ACHN (cell line): Measurements from ENCODE around the gene ALS2.

Source experiments
- DNase-seq: peaks from one replicate; pipeline ENCODE4 v3.0.0-alpha.2; 2015
- in situ Hi-C: cut with HindIII; loops from 2 replicates; pipeline ENCODE4 v1.10.0; 2017; ENCODE audit warnings: low sequenced_read_pairs, low pct_ligation_motif_present, low pct_unique_long_range_greater_than_20kb

The ALS2 gene

DNA sequence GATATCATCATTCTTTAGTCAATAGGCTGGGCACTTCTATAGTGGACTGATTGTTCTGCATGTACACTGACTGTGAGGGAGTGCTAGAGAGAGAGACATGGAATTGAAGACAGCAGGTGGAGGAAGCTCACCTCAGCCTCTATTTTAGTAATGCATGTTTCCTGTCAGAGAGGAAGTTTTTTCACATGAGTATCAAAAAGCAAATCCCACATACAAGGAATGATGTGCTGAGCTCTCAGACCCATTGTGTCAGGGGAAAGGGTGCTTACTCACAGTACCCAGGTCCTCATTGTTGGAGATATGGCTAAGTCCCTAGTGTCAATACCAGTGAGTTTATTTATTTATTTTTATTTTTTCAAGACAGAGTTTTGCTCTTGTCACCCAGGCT lies 15.7 kb upstream of the ALS2 start:
- DNase-seq: no peak
- in situ Hi-C loops: no loop called here

- peak; percentile 80 for DNase-seq
- in situ Hi-C loops: no loop called here
These were observed 15.1 kb upstream of the ALS2 start for GRCh38 chr2:201795607-201796477.

DNA sequence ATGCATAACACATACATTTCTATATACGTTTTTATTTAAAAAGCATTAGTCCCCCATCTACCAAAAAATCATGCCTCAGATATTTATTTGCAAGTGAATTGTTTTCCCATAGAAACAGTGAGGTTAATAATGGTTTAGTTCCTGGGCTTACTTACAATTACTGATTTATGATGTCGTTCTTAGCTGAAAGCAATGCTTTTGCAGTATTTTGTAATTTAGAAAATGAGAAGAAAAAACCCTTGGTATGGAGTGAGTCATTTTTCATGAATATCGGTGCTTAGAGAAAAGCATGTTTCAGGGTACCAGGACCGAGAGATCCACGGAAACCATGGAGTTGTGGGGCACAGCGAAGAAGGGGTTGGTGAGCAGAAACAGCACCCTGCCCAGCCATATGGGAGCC lies 13.6 kb upstream of the ALS2 start:
- DNase-seq: no peak
- in situ Hi-C loops: no loop called here

- no peak for DNase-seq
These were observed 12.9 kb upstream of the ALS2 start for GRCh38 chr2:201793631-201794030.

DNA sequence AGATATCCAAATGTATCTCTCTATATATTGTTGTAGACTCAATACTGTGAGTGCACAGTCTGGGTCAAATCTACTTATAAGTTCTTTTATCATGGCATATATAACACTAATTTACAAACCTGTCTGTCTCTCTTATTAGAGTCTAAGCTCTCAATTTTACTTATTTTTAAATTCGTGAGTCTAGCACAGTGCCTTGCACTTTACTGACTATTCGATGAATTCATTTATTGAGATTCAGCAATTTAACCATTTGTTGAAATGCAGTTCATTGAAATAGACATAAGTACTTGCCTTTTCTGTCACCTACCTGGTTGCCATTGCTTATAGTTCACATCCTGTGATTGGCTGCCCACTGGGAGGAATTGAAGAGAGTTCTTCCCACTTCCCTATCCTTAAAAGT lies 10.3 kb upstream of the ALS2 start:
- DNase-seq: no peak
- in situ Hi-C loops: no loop called here

More at GRCh38 chr2:201793631-201794030, 12.9 kb upstream of the ALS2 start:
- in situ Hi-C loops: no loop called here

- DNase-seq: no peak
- in situ Hi-C loops: no loop called here
These were observed 9.6 kb upstream of the ALS2 start for GRCh38 chr2:201790291-201790690.

DNA sequence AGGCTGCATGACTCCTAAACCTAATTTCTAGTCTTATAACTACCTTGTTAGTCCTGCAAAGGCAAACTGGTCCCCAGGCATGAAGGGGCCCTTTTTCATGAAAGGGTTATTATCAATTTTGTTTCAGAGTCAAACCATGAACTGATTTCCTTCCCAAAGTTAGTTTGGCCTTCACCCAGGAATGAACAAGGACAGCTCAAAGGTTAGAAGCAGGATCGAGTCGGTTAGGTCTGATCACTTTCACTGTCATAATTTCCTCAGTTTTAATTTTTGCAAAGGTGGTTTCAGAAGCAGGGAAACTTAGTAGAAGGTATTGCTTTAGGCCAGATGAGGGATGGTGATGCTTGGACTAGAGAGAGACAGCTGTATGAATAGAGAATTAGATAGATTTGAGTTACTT lies 8.7 kb upstream of the ALS2 start:
- in situ Hi-C loops: no loop called here

GRCh38 chr2:201788371-201788770 lies 7.6 kb upstream of the ALS2 start:
- DNase-seq: no peak
- in situ Hi-C loops: no loop called here

More for the DNA sequence above, 8.7 kb upstream of the ALS2 start:
- no peak for DNase-seq

DNA sequence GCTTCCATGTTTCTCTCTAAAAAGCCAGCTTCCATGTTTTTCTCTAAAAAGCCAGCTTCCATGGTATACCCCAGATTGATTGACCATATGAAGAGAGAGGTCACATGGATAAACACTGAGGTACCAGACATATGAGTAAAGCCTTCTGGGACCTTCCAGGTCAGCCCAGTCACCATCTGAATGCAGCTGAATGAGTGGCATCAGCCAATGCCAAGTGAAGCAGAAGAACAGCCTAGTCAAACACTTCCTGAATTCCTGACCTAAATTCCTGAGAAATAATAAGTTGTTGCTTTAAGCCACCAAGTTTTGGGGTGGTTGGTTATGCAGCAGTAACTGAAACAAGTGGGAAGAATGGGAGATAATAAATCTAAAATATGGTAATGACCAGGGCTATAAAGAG lies 5.7 kb upstream of the ALS2 start:
- peak; percentile 23 for DNase-seq

DNA sequence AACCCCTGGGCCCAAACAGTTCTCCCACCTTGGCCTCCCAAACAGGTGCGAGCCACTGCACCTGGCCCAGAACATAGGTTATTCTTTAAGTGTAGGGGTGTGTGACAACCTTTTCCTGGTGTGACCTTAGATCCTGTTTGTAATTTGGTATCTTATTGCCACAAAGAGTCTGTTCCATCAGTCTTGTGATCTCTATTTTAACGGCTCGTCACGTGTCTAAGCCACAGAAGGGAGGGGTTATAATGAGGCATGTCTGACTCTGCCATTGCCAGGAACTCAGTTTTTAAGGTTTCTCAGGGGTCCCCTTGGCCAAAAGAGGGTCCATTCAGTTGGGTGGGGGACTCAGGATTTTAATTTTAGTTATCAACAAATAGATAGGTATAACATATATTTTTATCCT lies 4.4 kb upstream of the ALS2 start:
- DNase-seq: no peak
- in situ Hi-C loops: no loop called here

More for the DNA sequence above, 5.7 kb upstream of the ALS2 start:
- in situ Hi-C loops: no loop called here

- no peak for DNase-seq
- in situ Hi-C loops: no loop called here
These were observed 3.8 kb upstream of the ALS2 start for GRCh38 chr2:201784563-201784962.

DNA sequence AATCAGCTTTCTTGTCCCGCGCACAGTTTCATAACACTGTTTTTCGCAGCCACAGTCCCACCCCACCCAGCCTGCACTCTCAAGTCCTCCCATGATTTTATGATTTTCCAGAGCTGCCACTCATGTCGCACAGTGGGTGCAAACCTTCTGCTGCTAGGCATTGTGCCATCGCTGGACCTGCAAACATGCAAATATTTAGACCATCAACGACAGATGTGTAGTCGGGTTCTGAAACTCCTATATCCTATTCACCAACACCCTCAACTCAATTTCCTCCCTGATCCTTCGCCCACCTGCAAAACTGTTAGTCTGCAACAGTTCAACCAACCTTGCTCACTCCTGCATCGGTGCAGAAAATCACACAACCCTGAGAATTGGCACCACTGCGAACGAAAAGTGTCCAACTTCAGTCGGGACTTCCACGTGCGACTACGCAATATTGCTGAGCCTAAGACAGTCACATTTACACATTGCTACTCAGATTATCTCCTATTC lies 871 bp upstream of the ALS2 start:
- in situ Hi-C loops: no loop called here
- DNase-seq: peak; percentile 38

- in situ Hi-C loops: no loop called here
- DNase-seq: peak; percentile 69
These were observed 646 bp downstream of the ALS2 start for GRCh38 chr2:201779901-201780673.

DNA sequence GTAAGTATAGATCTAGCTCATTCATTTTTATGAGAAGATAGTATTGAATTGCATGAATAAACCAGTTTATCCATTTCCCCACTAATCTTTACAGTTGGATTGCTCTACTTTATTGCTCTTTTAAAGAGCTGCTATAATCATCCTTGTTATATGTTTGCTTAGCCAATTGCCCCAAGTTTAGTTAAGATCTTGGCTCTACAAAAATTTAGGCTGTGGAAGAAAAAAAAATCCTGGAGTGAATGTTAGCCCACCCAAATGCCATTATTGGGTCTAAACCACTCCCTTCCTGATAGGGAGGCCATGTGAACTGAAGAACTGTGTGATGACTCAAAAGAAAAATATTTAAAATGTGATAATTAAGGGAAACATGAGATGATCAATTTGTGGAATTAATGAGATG lies 2.9 kb downstream of the ALS2 start:
- in situ Hi-C loops: no loop called here
- DNase-seq: no peak

DNA sequence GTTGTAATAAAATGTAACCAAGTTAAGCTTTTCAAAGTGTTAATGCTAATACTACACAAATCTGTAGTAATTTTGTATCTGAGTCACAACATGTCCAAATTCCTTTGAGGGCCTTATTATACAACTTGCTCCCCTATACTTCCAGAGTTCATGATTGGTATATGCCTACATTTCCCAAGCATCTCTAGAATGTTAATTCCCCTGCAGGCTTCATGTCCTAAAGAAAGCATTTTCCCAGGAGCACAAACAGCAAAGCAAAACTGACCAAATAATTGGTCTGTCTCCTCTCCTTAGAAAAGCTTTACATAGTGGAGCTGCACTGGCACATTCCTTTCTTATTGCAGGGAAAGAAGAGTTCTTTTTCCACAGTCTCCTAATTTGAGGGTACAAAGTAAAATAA lies 3.7 kb downstream of the ALS2 start:
- DNase-seq: no peak
- in situ Hi-C loops: no loop called here

DNA sequence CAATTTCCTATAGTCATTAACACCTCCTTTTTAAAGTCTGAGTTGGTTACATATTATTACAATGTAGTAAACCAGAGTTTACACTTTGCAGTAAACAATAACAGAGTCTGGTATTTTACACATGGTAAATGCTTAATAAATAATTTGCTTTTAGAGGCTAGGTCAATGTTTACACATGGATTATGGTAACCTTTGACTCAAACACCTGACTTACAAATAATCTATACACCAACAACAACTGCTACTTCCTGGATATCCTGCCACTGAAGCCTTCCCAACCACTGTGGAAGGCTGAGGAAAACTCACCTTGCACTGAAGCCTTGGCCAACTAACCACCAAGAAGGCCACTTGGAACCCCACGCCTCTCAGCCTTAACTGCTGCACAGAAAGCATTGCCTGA lies 5.4 kb downstream of the ALS2 start:
- in situ Hi-C loops: no loop called here
- DNase-seq: no peak

GRCh38 chr2:201774546-201774945 lies 6.2 kb downstream of the ALS2 start:
- DNase-seq: no peak
- in situ Hi-C loops: no loop called here

DNA sequence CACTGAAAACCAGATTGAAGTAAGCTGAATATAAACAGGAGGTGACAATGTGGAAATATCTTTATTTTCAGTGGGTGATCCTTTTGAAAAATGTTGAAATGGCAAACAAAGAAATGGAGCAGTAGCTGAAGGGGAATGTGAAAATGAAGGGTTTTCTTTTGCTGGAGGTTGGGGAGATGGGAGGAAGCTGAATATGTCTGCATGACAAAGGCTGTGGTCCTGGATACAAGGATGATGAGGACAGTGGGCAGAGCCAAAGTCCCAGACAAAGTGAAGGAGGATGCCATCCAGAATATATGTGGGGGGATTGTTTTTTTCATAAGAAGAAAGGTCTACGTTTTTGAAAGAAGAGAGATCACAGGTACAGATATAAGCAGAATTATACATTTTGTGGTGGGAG lies 6.7 kb downstream of the ALS2 start:
- in situ Hi-C loops: no loop called here
- no peak for DNase-seq

DNA sequence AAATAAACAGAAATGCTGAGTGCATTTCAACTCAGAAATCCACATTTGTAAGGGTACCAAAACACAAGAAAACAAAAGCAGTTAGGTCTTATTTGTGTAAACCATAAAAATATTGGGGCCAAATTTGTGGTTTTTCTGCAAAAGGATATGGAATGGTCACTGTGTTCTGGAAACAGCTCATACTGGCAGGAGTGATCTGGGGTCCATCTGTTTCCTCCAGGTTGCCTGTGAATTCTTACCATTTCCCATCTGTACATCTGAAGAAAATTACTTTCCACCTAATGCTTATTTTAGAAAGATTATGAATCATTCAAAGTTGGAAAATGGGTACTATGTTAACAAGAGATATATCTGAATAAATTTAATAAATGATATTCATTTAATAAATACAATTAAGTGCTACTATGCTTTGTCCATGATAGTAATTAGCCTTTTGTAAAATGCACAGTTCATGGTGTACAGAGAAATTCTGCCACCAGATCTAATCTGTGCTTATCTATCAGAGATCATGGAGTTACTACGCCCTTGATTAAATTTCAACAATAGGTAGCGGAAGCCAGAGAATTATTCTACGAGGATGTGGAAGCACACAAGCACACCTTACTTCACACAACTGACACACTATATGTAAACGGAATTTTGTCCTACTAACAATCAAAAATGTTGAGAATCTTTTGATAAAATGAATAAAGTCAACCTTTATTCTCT lies 10.9 kb downstream of the ALS2 start:
- DNase-seq: no peak
- in situ Hi-C loops: no loop called here
